ENCODE data around the gene ITIH5. TPM values are rescaled to one million over a fixed set of nuclear protein-coding genes. Genes with fewer than 3 reads are reported as not detected.

Gene ITIH5
- total and polyA plus RNA-seq, 9 of the 15 experiments (the other 6 are each of a cell fraction or from before 2014, with no cell fraction given), result 0.52 to 4.5 (median 2.6) TPM

GRCh38 chr10:7532723-7533498, 133.9 kb downstream of the ITIH5 start:
- ATAC-seq (no peak), FAIRE-seq (no peak), DNase-seq (ENCODE audit: extremely low read depth in 1 of 4, low spot score in 3 of 4) (no peak)
- ChIA-PET CTCF (ENCODE audit: low intra/inter-chr PET ratio) (no interaction called here), POLR2A (no interaction called here)
- H3K27ac ChIP-seq (ENCODE audit: extremely low read depth, low read depth, low read length), result no peak overlapping the region
- no TSS peak for BruUV-seq (replicated peaks)
- H2AFZ ChIP-seq (ENCODE audit: low read depth, low read length), result no peak overlapping the region
- TF ChIP-seq DEAF1 (CRISPR knock-in tag; IDR thresholded peaks at IDR 0.05) (no peak), SNAPC5 (CRISPR knock-in tag; IDR thresholded peaks at IDR 0.05) (no peak), MYC (IDR thresholded peaks at IDR 0.05; ENCODE audit: low read depth, low read length) (no peak), MYC (CRISPR knock-in tag; IDR thresholded peaks at IDR 0.05; ENCODE audit: borderline replicate concordance, low read depth) (no peak), DNMT1 (IDR thresholded peaks at IDR 0.05) (no peak), TFAM (CRISPR knock-in tag; conservative IDR thresholded peaks at IDR 0.05) (no peak), RAD21 (CRISPR knock-in tag; conservative IDR thresholded peaks at IDR 0.05 in 1 of 2, IDR thresholded peaks at IDR 0.05 in 1 of 2) (no peak), GATAD2B (IDR thresholded peaks at IDR 0.05; ENCODE audit: borderline replicate concordance) (no peak)
- H3K9ac ChIP-seq (ENCODE audit: insufficient read depth in 1 of 2, low read depth in 2 of 2, low read length in 2 of 2), result no peak overlapping the region
- no peaks in the 10 kb centered on the region for H3K79me2 ChIP-seq (ENCODE audit: control insufficient read depth, insufficient read depth, low read length)
- H3K9me3 ChIP-seq (replicated peaks; ENCODE audit: control insufficient read depth, insufficient read depth, low read depth, low read length), result no peaks in the 10 kb centered on the region
- H3K4me3 ChIP-seq, result no peak overlapping the region
- no peak overlapping the region for H3K4me2 ChIP-seq (ENCODE audit: insufficient read depth, low read length)
- H4K20me1 ChIP-seq (replicated peaks; ENCODE audit: control insufficient read depth, insufficient read depth, low read length), result 0 out of 2 replicates have a peak, but pooled peaks cover 3% of the 10 kb centered on the region
- H3K4me1 ChIP-seq (replicated peaks in 1 of 2; ENCODE audit: control insufficient read depth in 2 of 2, insufficient read depth in 2 of 2, low read length in 2 of 2), result no peaks in the 10 kb centered on the region
- in situ Hi-C loops (cut with MboI) (no loop called here), intact Hi-C loops (cut with micrococcal nuclease) (no loop called here)
- peaks cover 12 to 22% of the 10 kb centered on the region in 2 experiments; a peak in 4 of 5 replicates for H3K27me3 ChIP-seq (ENCODE audit: control insufficient read depth in 2 of 2, insufficient read depth in 2 of 2, low read length in 2 of 2)
- H3K9me1 ChIP-seq (ENCODE audit: control insufficient read depth, insufficient read depth, low read length), result no peaks in the 10 kb centered on the region
- no peaks in the 10 kb centered on the region for H3K36me3 ChIP-seq (ENCODE audit: control insufficient read depth, insufficient read depth, low read length)
- 1% methylated on average over 18 of the region's 23 CpGs for WGBS (ENCODE audit: insufficient coverage, low coverage, missing lambda C conversion rate)
